ENCODE measurements around the gene MTA1.

- no peak for TF ChIP-seq CTCF (IDR thresholded peaks at IDR 0.05)
- no peak for TF ChIP-seq POLR2A (IDR thresholded peaks at IDR 0.05; ENCODE audit: low read depth)
- no peak for TF ChIP-seq EP300 (IDR thresholded peaks at IDR 0.05)
- no peak for TF ChIP-seq POLR2AphosphoS5 (IDR thresholded peaks at IDR 0.05)
Measured at GRCh38 chr14:105507247-105507646, 87.6 kb downstream of the MTA1 start.
